GM21825 (cell line): ENCODE results near the gene UQCR11.

Experiments used
- ATAC-seq: cut with Tn5 transposase; IDR thresholded peaks from one replicate; pipeline ENCODE4 v1.9.1; 2021; ENCODE audit warnings: mild to moderate bottlenecking, moderate library complexity; ENCODE audit not compliant: unreplicated experiment

The UQCR11 gene

GRCh38 chr19:1636325-1637236 lies 31.3 kb upstream of the UQCR11 start:
- ATAC-seq, result no peak

- ATAC-seq, result no peak
Observed at GRCh38 chr19:1634938-1635243, 29.6 kb upstream of the UQCR11 start.

GRCh38 chr19:1634242-1634937 lies 29.1 kb upstream of the UQCR11 start:
- no peak for ATAC-seq

GRCh38 chr19:1633269-1633826 lies 28.1 kb upstream of the UQCR11 start:
- no peak for ATAC-seq

- ATAC-seq, result no peak
Observed at GRCh38 chr19:1632462-1633268, 27.4 kb upstream of the UQCR11 start.

- ATAC-seq, result no peak
Observed at GRCh38 chr19:1631557-1632100, 26.4 kb upstream of the UQCR11 start.

GRCh38 chr19:1630811-1631210 lies 25.5 kb upstream of the UQCR11 start:
- no peak for ATAC-seq

- no peak for ATAC-seq
Observed at GRCh38 chr19:1630012-1630411, 24.8 kb upstream of the UQCR11 start.

GRCh38 chr19:1629256-1629808 lies 24.1 kb upstream of the UQCR11 start:
- ATAC-seq, result no peak

- no peak for ATAC-seq
Observed at GRCh38 chr19:1627194-1627593, 21.9 kb upstream of the UQCR11 start.

- ATAC-seq, result no peak
Observed at GRCh38 chr19:1626417-1627010, 21.3 kb upstream of the UQCR11 start.

- no peak for ATAC-seq
Observed at GRCh38 chr19:1624458-1624857, 19.2 kb upstream of the UQCR11 start.

- no peak for ATAC-seq
Observed at GRCh38 chr19:1622541-1622940, 17.3 kb upstream of the UQCR11 start.

- no peak for ATAC-seq
Observed at GRCh38 chr19:1622007-1622406, 16.7 kb upstream of the UQCR11 start.

GRCh38 chr19:1621574-1621973 lies 16.3 kb upstream of the UQCR11 start:
- ATAC-seq, result no peak

GRCh38 chr19:1621021-1621420 lies 15.8 kb upstream of the UQCR11 start:
- ATAC-seq, result no peak

GRCh38 chr19:1620502-1620901 lies 15.2 kb upstream of the UQCR11 start:
- ATAC-seq, result no peak

GRCh38 chr19:1619703-1620102 lies 14.4 kb upstream of the UQCR11 start:
- no peak for ATAC-seq

- ATAC-seq, result no peak
Observed at GRCh38 chr19:1619094-1619439, 13.8 kb upstream of the UQCR11 start.
